ENCODE results near the gene CDC20.
A peak's percentile ranks its signal among the peaks of the same experiment; 100 is the strongest.

Gene CDC20

GRCh38 chr1:43363935-43364525, 5.2 kb downstream of the CDC20 start:
- DNase-seq (ENCODE audit: low read depth) = no peak
- no peak for TF ChIP-seq CTCF (IDR thresholded peaks at IDR 0.05; ENCODE audit: insufficient read depth, low read depth, low read length, missing control alignments)
- H3K4me3 ChIP-seq (ENCODE audit: low read depth, low read length) = no peak overlapping the region

GRCh38 chr1:43365678-43366077, 6.9 kb downstream of the CDC20 start:
- no peak for DNase-seq (ENCODE audit: low read depth)
- peak overlapping the region; percentile 70 for H3K4me3 ChIP-seq (ENCODE audit: low read depth, low read length)
- TF ChIP-seq CTCF (IDR thresholded peaks at IDR 0.05; ENCODE audit: insufficient read depth, low read depth, low read length, missing control alignments) = no peak

- no peak for TF ChIP-seq CTCF (IDR thresholded peaks at IDR 0.05; ENCODE audit: insufficient read depth, low read depth, low read length, missing control alignments)
- peak overlapping the region; percentile 70 for H3K4me3 ChIP-seq (ENCODE audit: low read depth, low read length)
- peak; percentile 43 for DNase-seq (ENCODE audit: low read depth)
Measured at GRCh38 chr1:43366179-43366578, 7.4 kb downstream of the CDC20 start.

- DNase-seq (ENCODE audit: low read depth) = no peak
- H3K4me3 ChIP-seq (ENCODE audit: low read depth, low read length) = peak overlapping the region; percentile 70
- no peak for TF ChIP-seq CTCF (IDR thresholded peaks at IDR 0.05; ENCODE audit: insufficient read depth, low read depth, low read length, missing control alignments)
Measured at GRCh38 chr1:43366601-43367025, 7.8 kb downstream of the CDC20 start.

GRCh38 chr1:43367026-43367903, 8.5 kb downstream of the CDC20 start:
- peak overlapping the region; percentile 70 for H3K4me3 ChIP-seq (ENCODE audit: low read depth, low read length)
- TF ChIP-seq CTCF (IDR thresholded peaks at IDR 0.05; ENCODE audit: insufficient read depth, low read depth, low read length, missing control alignments) = no peak
- peak; percentile 39 for DNase-seq (ENCODE audit: low read depth)

GRCh38 chr1:43367904-43368645, 9.3 kb downstream of the CDC20 start, which contains the start of gene ELOVL1:
TSS of gene ELOVL1 (minus strand) at chr1:43368011. CDS start at chr1:43365609, 2,402 bp downstream.
- DNase-seq (ENCODE audit: low read depth) = peak; percentile 95
- TF ChIP-seq CTCF (IDR thresholded peaks at IDR 0.05; ENCODE audit: insufficient read depth, low read depth, low read length, missing control alignments) = peak; percentile 20
- peak within 1 kb of the TSS; percentile 70 for H3K4me3 ChIP-seq (ENCODE audit: low read depth, low read length)

All from GM12865 (cell line).